Daoy (cell line): ENCODE data around the gene KRTAP10-8. TPM values are rescaled to one million over a fixed set of nuclear protein-coding genes. Genes with fewer than 3 reads are reported as not detected.
"Not testable (repeated sequence)": the region's sequence is repeated elsewhere in the genome, so short reads cannot be mapped to it uniquely, and the experiment has no call there.

Experiments used
- DNase-seq: peaks from one replicate; pipeline ENCODE4 v3.0.0-alpha.2; 2015; ENCODE audit warnings: low read depth
- total RNA-seq: library from RNA; depleted of rRNA; stranded (reverse); fragments of >200 nt; shearing (Covaris generic); gene quantifications from 2 replicates; pipeline ENCODE4 v1.2.3, GENCODE V29; 2014; rRNA removed

The KRTAP10-8 gene
- total RNA-seq, result not detected in 2 replicates

GRCh38 chr21:44612029-44612486 lies at the start of gene KRTAP10-8:
KRTAP10-8 (plus strand) TSS chr21:44612079; CDS start chr21:44612101, 22 bp downstream.
- no peak for DNase-seq

GRCh38 chr21:44564099-44564498 lies 47.8 kb upstream of the KRTAP10-8 start:
- no peak for DNase-seq

GRCh38 chr21:44564886-44565598 lies 46.8 kb upstream of the KRTAP10-8 start:
- no peak for DNase-seq

GRCh38 chr21:44566403-44566802 lies 45.5 kb upstream of the KRTAP10-8 start:
- no peak for DNase-seq

- DNase-seq, result no peak
Measured at GRCh38 chr21:44567481-44568171, 44.3 kb upstream of the KRTAP10-8 start.

- DNase-seq, result no peak
Measured at GRCh38 chr21:44568261-44568660, 43.6 kb upstream of the KRTAP10-8 start.

GRCh38 chr21:44568667-44569556 lies 43.0 kb upstream of the KRTAP10-8 start:
- no peak for DNase-seq

- no peak for DNase-seq
Measured at GRCh38 chr21:44569861-44570517, 41.9 kb upstream of the KRTAP10-8 start.

- DNase-seq, result no peak
Measured at GRCh38 chr21:44571296-44571695, 40.6 kb upstream of the KRTAP10-8 start.

- DNase-seq, result no peak
Measured at GRCh38 chr21:44571844-44572782, 39.8 kb upstream of the KRTAP10-8 start.

GRCh38 chr21:44572959-44573583 lies 38.8 kb upstream of the KRTAP10-8 start:
- DNase-seq, result peak; percentile 73

GRCh38 chr21:44573630-44574456 lies 38.0 kb upstream of the KRTAP10-8 start, which contains the start of gene KRTAP10-4:
KRTAP10-4 (plus strand) TSS chr21:44573729; CDS start chr21:44573759, 30 bp downstream.
- not testable (repeated sequence) for DNase-seq

GRCh38 chr21:44574457-44575306 lies 37.2 kb upstream of the KRTAP10-8 start:
- DNase-seq, result peak; percentile 34

GRCh38 chr21:44575307-44576024 lies 36.4 kb upstream of the KRTAP10-8 start:
- DNase-seq, result no peak

GRCh38 chr21:44576025-44576420 lies 35.9 kb upstream of the KRTAP10-8 start:
- no peak for DNase-seq

- DNase-seq, result no peak
Measured at GRCh38 chr21:44578371-44579055, 33.4 kb upstream of the KRTAP10-8 start.
